SK-N-SH (cell line): ENCODE measurements around the gene NEURL3.

Source experiments
- EP300 ChIP-seq, 2 experiments: IDR thresholded peaks; 2 replicates each; pipeline versions ENCODE4 v1.4.0 to v1.6.1; 2012; ENCODE audit warnings: borderline replicate concordance in 1 of 2, low read depth in 1 of 2, low read length in 1 of 2
- FOXJ3 ChIP-seq: sonication (generic); formaldehyde crosslinking; IDR thresholded peaks from 2 replicates; pipeline ENCODE4 v1.5.1; 2020; ENCODE audit warnings: mild to moderate bottlenecking, missing genetic modification reagents
- NFIC ChIP-seq: IDR thresholded peaks from 2 replicates; pipeline ENCODE4 v1.4.0; 2012; ENCODE audit warnings: borderline replicate concordance
- POLR2AphosphoS5 ChIP-seq: IDR thresholded peaks from 2 replicates; pipeline ENCODE4 v1.6.1; 2012; ENCODE audit warnings: low read depth, low read length
- RCOR1 ChIP-seq: fragments of 150-350 bp; IDR thresholded peaks from 2 replicates; pipeline ENCODE4 v1.6.1; 2017; ENCODE audit warnings: antibody characterized with exemption, low read length
- SIN3A ChIP-seq: IDR thresholded peaks from 2 replicates; pipeline ENCODE4 v1.6.1; 2012; ENCODE audit warnings: low read depth, mild to moderate bottlenecking, low read length, moderate library complexity, borderline replicate concordance
- TAF1 ChIP-seq: IDR thresholded peaks from 2 replicates; pipeline ENCODE4 v1.6.1; 2012; ENCODE audit warnings: low read depth, mild to moderate bottlenecking, low read length, moderate library complexity, borderline replicate concordance
- YY1 ChIP-seq: IDR thresholded peaks from 2 replicates; pipeline ENCODE4 v1.4.0; 2012; ENCODE audit warnings: low read depth, mild to moderate bottlenecking
- TF ChIP-seq, protein P1 (sequence below): IDR thresholded peaks from 2 replicates; pipeline ENCODE4 v1.6.1; 2012; ENCODE audit warnings: mild to moderate bottlenecking, low read depth, low read length, moderate library complexity
- TF ChIP-seq, protein P2 (sequence below): fragments of 200-600 bp; sonication (generic); IDR thresholded peaks from 2 replicates; pipeline ENCODE4 v1.6.1; 2017; ENCODE audit warnings: antibody characterized with exemption, mild to moderate bottlenecking, moderate library complexity
- TF ChIP-seq, protein P3 (sequence below): IDR thresholded peaks from 2 replicates; pipeline ENCODE4 v1.4.0; 2012; ENCODE audit warnings: low read depth, borderline replicate concordance
- TF ChIP-seq, protein P4 (sequence below): fragments of 150-350 bp; IDR thresholded peaks from 2 replicates; pipeline ENCODE4 v1.6.1; 2017; ENCODE audit warnings: antibody characterized with exemption, low read length, low read depth, borderline replicate concordance

DNA sequence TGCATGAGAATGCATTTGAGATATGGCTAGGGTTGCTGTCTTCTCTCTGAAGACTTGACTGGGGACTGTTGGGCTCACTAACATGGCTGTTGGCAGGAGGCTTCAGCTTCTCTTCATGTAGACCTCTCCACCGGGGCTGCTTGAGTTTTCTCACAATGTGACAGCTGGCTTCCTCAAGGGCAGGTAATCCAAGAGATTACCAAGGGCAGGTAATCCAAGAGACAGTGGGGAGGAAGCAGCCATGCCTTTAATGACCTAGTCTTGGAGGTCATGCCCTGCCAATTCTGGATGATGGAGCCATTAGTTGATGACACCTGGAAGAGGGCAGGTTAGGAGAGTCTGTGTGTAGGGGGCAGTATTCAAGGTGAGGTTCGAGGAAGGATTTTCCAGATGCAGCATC lies 40.5 kb downstream of the NEURL3 start:
- TF ChIP-seq, protein P1, sequence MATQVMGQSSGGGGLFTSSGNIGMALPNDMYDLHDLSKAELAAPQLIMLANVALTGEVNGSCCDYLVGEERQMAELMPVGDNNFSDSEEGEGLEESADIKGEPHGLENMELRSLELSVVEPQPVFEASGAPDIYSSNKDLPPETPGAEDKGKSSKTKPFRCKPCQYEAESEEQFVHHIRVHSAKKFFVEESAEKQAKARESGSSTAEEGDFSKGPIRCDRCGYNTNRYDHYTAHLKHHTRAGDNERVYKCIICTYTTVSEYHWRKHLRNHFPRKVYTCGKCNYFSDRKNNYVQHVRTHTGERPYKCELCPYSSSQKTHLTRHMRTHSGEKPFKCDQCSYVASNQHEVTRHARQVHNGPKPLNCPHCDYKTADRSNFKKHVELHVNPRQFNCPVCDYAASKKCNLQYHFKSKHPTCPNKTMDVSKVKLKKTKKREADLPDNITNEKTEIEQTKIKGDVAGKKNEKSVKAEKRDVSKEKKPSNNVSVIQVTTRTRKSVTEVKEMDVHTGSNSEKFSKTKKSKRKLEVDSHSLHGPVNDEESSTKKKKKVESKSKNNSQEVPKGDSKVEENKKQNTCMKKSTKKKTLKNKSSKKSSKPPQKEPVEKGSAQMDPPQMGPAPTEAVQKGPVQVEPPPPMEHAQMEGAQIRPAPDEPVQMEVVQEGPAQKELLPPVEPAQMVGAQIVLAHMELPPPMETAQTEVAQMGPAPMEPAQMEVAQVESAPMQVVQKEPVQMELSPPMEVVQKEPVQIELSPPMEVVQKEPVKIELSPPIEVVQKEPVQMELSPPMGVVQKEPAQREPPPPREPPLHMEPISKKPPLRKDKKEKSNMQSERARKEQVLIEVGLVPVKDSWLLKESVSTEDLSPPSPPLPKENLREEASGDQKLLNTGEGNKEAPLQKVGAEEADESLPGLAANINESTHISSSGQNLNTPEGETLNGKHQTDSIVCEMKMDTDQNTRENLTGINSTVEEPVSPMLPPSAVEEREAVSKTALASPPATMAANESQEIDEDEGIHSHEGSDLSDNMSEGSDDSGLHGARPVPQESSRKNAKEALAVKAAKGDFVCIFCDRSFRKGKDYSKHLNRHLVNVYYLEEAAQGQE, result no peak
- TF ChIP-seq, protein P2, sequence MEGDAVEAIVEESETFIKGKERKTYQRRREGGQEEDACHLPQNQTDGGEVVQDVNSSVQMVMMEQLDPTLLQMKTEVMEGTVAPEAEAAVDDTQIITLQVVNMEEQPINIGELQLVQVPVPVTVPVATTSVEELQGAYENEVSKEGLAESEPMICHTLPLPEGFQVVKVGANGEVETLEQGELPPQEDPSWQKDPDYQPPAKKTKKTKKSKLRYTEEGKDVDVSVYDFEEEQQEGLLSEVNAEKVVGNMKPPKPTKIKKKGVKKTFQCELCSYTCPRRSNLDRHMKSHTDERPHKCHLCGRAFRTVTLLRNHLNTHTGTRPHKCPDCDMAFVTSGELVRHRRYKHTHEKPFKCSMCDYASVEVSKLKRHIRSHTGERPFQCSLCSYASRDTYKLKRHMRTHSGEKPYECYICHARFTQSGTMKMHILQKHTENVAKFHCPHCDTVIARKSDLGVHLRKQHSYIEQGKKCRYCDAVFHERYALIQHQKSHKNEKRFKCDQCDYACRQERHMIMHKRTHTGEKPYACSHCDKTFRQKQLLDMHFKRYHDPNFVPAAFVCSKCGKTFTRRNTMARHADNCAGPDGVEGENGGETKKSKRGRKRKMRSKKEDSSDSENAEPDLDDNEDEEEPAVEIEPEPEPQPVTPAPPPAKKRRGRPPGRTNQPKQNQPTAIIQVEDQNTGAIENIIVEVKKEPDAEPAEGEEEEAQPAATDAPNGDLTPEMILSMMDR, result no peak
- TF ChIP-seq FOXJ3 (CRISPR knock-in tag), result no peak
- TF ChIP-seq, protein P3, sequence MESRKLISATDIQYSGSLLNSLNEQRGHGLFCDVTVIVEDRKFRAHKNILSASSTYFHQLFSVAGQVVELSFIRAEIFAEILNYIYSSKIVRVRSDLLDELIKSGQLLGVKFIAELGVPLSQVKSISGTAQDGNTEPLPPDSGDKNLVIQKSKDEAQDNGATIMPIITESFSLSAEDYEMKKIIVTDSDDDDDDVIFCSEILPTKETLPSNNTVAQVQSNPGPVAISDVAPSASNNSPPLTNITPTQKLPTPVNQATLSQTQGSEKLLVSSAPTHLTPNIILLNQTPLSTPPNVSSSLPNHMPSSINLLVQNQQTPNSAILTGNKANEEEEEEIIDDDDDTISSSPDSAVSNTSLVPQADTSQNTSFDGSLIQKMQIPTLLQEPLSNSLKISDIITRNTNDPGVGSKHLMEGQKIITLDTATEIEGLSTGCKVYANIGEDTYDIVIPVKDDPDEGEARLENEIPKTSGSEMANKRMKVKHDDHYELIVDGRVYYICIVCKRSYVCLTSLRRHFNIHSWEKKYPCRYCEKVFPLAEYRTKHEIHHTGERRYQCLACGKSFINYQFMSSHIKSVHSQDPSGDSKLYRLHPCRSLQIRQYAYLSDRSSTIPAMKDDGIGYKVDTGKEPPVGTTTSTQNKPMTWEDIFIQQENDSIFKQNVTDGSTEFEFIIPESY, result no peak
- no peak for TF ChIP-seq SIN3A
- no peak for TF ChIP-seq POLR2AphosphoS5
- TF ChIP-seq NFIC, result no peak
- no peak for TF ChIP-seq YY1
- no peak for TF ChIP-seq EP300 (IDR thresholded peaks at IDR 0.05; ENCODE audit: borderline replicate concordance in 1 of 2, low read depth in 1 of 2, low read length in 1 of 2)
- TF ChIP-seq TAF1, result no peak
- TF ChIP-seq RCOR1, result no peak
- TF ChIP-seq, protein P4, sequence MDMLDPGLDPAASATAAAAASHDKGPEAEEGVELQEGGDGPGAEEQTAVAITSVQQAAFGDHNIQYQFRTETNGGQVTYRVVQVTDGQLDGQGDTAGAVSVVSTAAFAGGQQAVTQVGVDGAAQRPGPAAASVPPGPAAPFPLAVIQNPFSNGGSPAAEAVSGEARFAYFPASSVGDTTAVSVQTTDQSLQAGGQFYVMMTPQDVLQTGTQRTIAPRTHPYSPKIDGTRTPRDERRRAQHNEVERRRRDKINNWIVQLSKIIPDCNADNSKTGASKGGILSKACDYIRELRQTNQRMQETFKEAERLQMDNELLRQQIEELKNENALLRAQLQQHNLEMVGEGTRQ, result no peak
